Endothelial cell of umbilical vein (primary cell): ENCODE results near the gene GAPDH.

Experiments
- EZH2 ChIP-seq: IDR thresholded peaks from 2 replicates; pipeline ENCODE4 v1.6.1; 2012; ENCODE audit warnings: borderline replicate concordance, low read depth, mild to moderate bottlenecking, moderate library complexity, low read length, inconsistent platforms; ENCODE audit not compliant: severe bottlenecking
- TF ChIP-seq, protein P1 (sequence below), 2 donors: IDR thresholded peaks; 1 replicate in 1 of 2; 2 replicates in 1 of 2; pipeline ENCODE4 v1.5.1; 2011; ENCODE audit warnings: low read length in 2 of 2, mild to moderate bottlenecking in 2 of 2, moderate library complexity in 2 of 2, control low read depth in 1 of 2, inconsistent platforms in 1 of 2, low read depth in 1 of 2; ENCODE audit not compliant: insufficient read depth in 1 of 2; ENCODE audit errors: extremely low read depth in 1 of 2

DNA sequence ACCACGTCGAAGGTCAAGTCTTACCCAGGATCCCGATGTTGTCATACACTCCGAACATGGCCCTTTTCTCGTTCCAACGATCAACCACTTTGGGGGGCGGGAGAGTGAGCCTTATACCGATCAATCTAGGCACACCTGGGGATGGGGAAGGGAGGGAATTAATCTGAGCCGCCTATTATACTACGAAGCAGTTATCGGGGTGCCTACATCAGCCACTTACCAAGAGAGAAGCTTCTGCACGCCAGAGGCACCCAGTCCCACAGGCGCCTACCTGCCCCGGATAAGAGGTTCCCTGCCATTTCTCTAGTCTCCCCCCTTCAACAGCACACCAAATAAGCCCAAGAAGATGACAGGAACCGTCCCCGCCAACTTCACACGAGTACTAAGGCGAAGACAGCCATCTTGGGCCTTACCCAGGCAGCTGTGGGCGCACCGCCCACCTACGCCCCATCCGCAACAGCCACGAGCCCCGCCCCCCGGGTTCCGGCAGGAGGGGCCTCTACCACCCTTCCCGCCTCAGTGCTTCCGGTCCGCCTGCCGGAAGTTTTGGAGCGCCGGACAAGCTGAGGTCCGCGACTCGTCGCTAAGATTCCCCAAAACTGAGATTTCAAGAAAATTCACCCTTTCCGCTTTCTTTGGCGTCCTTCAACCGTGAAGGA is 41.4 kb upstream of the GAPDH start, which contains the start of gene MRPL51:
- no peak for TF ChIP-seq EZH2
- TF ChIP-seq, protein P1, sequence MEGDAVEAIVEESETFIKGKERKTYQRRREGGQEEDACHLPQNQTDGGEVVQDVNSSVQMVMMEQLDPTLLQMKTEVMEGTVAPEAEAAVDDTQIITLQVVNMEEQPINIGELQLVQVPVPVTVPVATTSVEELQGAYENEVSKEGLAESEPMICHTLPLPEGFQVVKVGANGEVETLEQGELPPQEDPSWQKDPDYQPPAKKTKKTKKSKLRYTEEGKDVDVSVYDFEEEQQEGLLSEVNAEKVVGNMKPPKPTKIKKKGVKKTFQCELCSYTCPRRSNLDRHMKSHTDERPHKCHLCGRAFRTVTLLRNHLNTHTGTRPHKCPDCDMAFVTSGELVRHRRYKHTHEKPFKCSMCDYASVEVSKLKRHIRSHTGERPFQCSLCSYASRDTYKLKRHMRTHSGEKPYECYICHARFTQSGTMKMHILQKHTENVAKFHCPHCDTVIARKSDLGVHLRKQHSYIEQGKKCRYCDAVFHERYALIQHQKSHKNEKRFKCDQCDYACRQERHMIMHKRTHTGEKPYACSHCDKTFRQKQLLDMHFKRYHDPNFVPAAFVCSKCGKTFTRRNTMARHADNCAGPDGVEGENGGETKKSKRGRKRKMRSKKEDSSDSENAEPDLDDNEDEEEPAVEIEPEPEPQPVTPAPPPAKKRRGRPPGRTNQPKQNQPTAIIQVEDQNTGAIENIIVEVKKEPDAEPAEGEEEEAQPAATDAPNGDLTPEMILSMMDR (IDR thresholded peaks at IDR 0.05; ENCODE audit: extremely low read depth in 1 of 2, insufficient read depth in 1 of 2, low read depth in 1 of 2, low read length in 2 of 2): no peak
